Panc1 (cell line): ENCODE data around the gene CTXN1. TPM values are rescaled to one million over a fixed set of nuclear protein-coding genes. Genes with fewer than 3 reads are reported as not detected.
A peak's percentile ranks its signal among the peaks of the same experiment; 100 is the strongest.
"Not testable (repeated sequence)": the region's sequence is repeated elsewhere in the genome, so short reads cannot be mapped to it uniquely, and the experiment has no call there.

Experiments
- ATAC-seq: fragments of 200-7000 bp; cut with Tn5 transposase; 2 replicates; pipeline ENCODE4 v1.9.1; 2020; ENCODE audit warnings: mild to moderate bottlenecking, moderate library complexity
- BruUV-seq: library from RNA; stranded (reverse); fragments of 400-500 nt; replicated peaks from 2 replicates; lab custom pipeline; 2021; lab: Mats Ljungman, UMichigan
- CTCF ChIA-PET: fragments of 300-600 bp; sonication (Branson Sonifier 250); formaldehyde crosslinking; loops from one replicate; lab custom pipeline; 2022; ENCODE audit warnings: antibody characterized with exemption; lab: Charles Lee
- POLR2A ChIA-PET: fragments of 300-600 bp; sonication (Branson Sonifier 250); formaldehyde crosslinking; loops from one replicate; lab custom pipeline; 2022; ENCODE audit warnings: antibody characterized with exemption; lab: Charles Lee
- DNase-seq: peaks from one replicate; pipeline ENCODE4 v3.0.0-alpha.2; 2010; ENCODE audit warnings: low read depth, low spot score
- H3K27ac ChIP-seq: 2 replicates; pipeline ENCODE4 v1.5.1; 2011; ENCODE audit warnings: mild to moderate bottlenecking, low read length, inconsistent platforms
- H3K27me3 ChIP-seq: fragments of 200-500 bp; sonication (Bioruptor generic); 2 replicates; pipeline ENCODE4 v1.6.0; 2014; ENCODE audit warnings: low read length, inconsistent platforms; ENCODE audit not compliant: control insufficient read depth, insufficient read depth
- H3K36me3 ChIP-seq: fragments of 200-500 bp; sonication (Bioruptor generic); 2 replicates; pipeline ENCODE4 v1.5.1; 2014; ENCODE audit warnings: inconsistent platforms, mild to moderate bottlenecking, low read length, moderate library complexity; ENCODE audit not compliant: control insufficient read depth, insufficient read depth
- H3K4me1 ChIP-seq: 2 replicates; pipeline ENCODE4 v1.5.1; 2011; ENCODE audit warnings: inconsistent platforms, mild to moderate bottlenecking, low read length, moderate library complexity; ENCODE audit not compliant: control insufficient read depth, insufficient read depth
- H3K4me3 ChIP-seq, 2 experiments: 2 replicates each; pipeline ENCODE4 v1.5.1; 2011 to 2012; ENCODE audit warnings: low read depth in 2 of 2, low read length in 2 of 2, mild to moderate bottlenecking in 2 of 2, inconsistent platforms in 1 of 2, moderate library complexity in 1 of 2
- H3K9me3 ChIP-seq: fragments of 200-500 bp; sonication (Bioruptor generic); 2 replicates; pipeline ENCODE4 v1.5.1; 2014; ENCODE audit warnings: low read depth, mild to moderate bottlenecking, inconsistent platforms, low read length, moderate library complexity; ENCODE audit not compliant: control insufficient read depth, insufficient read depth
- POLR2AphosphoS5 ChIP-seq: IDR thresholded peaks from 2 replicates; pipeline ENCODE4 v1.6.1; 2012; ENCODE audit warnings: mild to moderate bottlenecking, low read depth, low read length, moderate library complexity
- SIN3A ChIP-seq: IDR thresholded peaks from 2 replicates; pipeline ENCODE4 v1.6.1; 2012; ENCODE audit warnings: low read depth, mild to moderate bottlenecking, low read length, moderate library complexity, borderline replicate concordance; ENCODE audit not compliant: insufficient read depth
- TCF7L2 ChIP-seq: IDR thresholded peaks from 2 replicates; pipeline ENCODE4 v1.6.1; 2011; ENCODE audit warnings: mild to moderate bottlenecking, low read depth, low read length, inconsistent platforms
- in situ Hi-C: cut with HindIII; loops from 2 replicates; pipeline ENCODE4 v1.10.0; 2016; ENCODE audit warnings: low sequenced_read_pairs, low pct_unique_long_range_greater_than_20kb
- intact Hi-C: fragments of 100-400 bp; cut with micrococcal nuclease; formaldehyde crosslinking; loops from one replicate; pipeline ENCODE4 v1.10.0; 2022; ENCODE audit not compliant: unreplicated experiment
- total RNA-seq: library from RNA; stranded (reverse); gene quantifications from one replicate; pipeline ENCODE4 v1.2.1, GENCODE V29; 2021; ENCODE audit not compliant: unreplicated experiment
- TF ChIP-seq, protein P1 (sequence below): fragments of 450-650 bp; IDR thresholded peaks from 2 replicates; pipeline ENCODE4 v1.5.1; 2017; ENCODE audit warnings: mild to moderate bottlenecking
- TF ChIP-seq, protein P2 (sequence below), 2 experiments: IDR thresholded peaks; 2 replicates each; pipeline ENCODE4 v1.6.1; 2011 to 2012; ENCODE audit warnings: low read depth in 2 of 2, control low read depth in 1 of 2, low read length in 1 of 2, mild to moderate bottlenecking in 1 of 2, moderate library complexity in 1 of 2; ENCODE audit not compliant: insufficient read depth in 1 of 2

Gene CTXN1
- total RNA-seq, 1 experiment from 2014 or later = 89.4 TPM

DNA sequence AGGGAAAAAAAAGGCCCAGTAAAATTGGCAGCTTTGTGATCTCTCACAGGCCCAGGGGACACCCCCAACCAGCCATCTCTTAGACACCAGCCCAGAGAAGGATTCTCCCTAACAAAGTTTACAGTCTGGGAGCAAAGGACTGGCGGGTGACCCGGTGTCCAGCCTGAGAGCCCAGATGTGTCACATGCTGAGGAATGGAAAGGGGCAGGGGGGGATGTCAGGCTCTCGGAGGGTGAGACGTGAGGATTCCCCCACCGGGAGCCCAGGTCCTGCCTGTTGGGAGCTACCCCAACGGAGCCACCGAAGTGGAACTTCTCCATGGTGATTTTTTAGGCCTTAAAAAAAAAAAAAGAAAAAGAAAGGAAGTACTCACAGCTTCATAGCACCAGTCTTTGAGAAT is 4.8 kb upstream of the CTXN1 start:
- POLR2A ChIA-PET = interaction anchor here (1.2 kb wide), 1 partner anchor 13 kb away, joined by 3 read pairs; the partner anchor contains the start of gene TIMM44
- no peak for TF ChIP-seq TCF7L2
- TF ChIP-seq, protein P1, sequence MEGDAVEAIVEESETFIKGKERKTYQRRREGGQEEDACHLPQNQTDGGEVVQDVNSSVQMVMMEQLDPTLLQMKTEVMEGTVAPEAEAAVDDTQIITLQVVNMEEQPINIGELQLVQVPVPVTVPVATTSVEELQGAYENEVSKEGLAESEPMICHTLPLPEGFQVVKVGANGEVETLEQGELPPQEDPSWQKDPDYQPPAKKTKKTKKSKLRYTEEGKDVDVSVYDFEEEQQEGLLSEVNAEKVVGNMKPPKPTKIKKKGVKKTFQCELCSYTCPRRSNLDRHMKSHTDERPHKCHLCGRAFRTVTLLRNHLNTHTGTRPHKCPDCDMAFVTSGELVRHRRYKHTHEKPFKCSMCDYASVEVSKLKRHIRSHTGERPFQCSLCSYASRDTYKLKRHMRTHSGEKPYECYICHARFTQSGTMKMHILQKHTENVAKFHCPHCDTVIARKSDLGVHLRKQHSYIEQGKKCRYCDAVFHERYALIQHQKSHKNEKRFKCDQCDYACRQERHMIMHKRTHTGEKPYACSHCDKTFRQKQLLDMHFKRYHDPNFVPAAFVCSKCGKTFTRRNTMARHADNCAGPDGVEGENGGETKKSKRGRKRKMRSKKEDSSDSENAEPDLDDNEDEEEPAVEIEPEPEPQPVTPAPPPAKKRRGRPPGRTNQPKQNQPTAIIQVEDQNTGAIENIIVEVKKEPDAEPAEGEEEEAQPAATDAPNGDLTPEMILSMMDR = no peak
- peaks cover 44% of the 10 kb centered on the region for H3K4me1 ChIP-seq
- in situ Hi-C loops = no loop called here
- no peaks in the 10 kb centered on the region for H3K9me3 ChIP-seq
- ATAC-seq (no peak), DNase-seq (no peak)
- intact Hi-C loops = no loop called here
- no TSS peak for BruUV-seq
- CTCF ChIA-PET = interaction anchor here (0.7 kb wide), 2 partner anchors 11 to 130 kb away, joined by 3 read pairs; no protein-coding TSS in a partner anchor
- H3K27ac ChIP-seq = peak overlapping the region; percentile 23; the same call in 1 of the 2 replicates
- no peaks in the 10 kb centered on the region; the same call in 1 of the 2 replicates for H3K36me3 ChIP-seq
- H3K4me3 ChIP-seq = no peak overlapping the region
- H3K27me3 ChIP-seq = no peaks in the 10 kb centered on the region

DNA sequence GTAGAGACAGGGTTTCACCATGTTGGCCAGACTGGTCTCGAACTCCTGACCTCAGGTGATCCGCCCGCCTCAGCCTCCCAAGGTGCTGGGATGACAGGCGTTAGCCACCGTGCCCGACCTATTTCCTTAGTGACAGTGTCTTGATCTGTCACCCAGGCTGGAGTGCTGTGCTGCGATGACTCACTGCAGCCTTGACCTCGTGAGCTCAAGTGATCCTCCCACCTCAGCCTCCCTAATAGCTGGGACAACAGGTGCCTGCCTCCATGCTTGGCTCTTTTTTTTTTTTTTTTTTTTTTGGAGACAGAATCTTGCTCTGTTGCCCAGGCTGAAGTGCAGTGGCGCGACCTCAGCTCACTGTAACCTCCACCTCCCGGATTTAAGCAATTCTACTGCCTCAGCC is 4.1 kb upstream of the CTXN1 start:
- DNase-seq, ATAC-seq, H3K9me3 ChIP-seq, H3K27me3 ChIP-seq, H3K36me3 ChIP-seq, BruUV-seq, H3K4me3 ChIP-seq, in situ Hi-C loops, intact Hi-C loops: not testable (repeated sequence)
- H3K4me1 ChIP-seq = peaks cover 44% of the 10 kb centered on the region
- H3K27ac ChIP-seq = peak overlapping the region; percentile 23; the same call in 1 of the 2 replicates
- ChIA-PET CTCF (interaction anchor here (0.7 kb wide), 1 partner anchor 47 kb away, joined by 3 read pairs; no protein-coding TSS in a partner anchor), POLR2A (interaction anchor here (1.2 kb wide), 1 partner anchor 14 kb away, joined by 3 read pairs; the partner anchor contains the start of gene TIMM44)

DNA sequence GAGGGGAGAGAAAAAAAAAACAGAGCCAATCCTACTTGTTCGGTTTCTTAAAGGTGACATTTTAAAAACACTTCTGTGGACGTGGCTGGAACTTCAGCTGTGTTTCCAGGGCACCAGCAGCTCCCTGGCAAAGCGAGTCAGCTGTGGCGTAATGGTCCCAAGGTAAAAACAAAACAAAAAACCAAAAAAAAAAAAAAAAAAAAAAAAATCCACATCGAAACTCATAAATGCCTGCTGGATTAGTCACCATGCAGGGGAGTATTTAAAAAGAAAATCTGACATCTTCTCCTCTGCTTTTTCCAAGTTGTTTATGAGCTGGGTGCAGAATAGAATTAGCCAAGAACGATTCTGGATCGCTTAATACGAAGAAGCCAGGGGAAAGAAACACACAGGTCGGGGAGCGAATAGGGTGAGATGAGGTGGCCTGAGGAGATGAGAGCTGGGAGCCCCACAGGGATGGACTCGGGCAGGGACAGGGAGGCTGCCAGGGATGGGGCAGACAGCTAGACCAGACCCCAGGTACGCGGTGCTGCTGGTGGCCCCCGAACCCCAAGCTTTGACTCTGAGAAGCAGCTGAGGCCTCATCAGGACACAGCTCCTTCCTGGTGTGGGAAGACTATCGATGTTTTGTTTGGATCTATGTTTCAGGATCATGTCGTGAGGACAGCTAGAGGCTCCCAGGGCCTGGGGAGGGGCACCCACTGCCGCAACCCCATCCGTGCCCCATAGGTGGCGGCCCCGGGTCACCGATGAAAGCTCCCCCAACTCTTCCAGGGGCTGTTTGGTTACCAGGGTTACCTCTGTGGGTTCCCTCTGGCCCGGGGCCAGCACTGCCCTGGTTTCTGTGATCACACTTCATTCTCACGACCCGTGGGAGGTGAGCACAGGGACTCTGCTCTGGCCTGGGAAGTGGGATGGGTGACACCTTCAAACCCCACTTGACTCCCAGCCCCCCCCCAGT is 3.1 kb upstream of the CTXN1 start:
- TF ChIP-seq, protein P1 = peak; percentile 62
- TF ChIP-seq, protein P2, sequence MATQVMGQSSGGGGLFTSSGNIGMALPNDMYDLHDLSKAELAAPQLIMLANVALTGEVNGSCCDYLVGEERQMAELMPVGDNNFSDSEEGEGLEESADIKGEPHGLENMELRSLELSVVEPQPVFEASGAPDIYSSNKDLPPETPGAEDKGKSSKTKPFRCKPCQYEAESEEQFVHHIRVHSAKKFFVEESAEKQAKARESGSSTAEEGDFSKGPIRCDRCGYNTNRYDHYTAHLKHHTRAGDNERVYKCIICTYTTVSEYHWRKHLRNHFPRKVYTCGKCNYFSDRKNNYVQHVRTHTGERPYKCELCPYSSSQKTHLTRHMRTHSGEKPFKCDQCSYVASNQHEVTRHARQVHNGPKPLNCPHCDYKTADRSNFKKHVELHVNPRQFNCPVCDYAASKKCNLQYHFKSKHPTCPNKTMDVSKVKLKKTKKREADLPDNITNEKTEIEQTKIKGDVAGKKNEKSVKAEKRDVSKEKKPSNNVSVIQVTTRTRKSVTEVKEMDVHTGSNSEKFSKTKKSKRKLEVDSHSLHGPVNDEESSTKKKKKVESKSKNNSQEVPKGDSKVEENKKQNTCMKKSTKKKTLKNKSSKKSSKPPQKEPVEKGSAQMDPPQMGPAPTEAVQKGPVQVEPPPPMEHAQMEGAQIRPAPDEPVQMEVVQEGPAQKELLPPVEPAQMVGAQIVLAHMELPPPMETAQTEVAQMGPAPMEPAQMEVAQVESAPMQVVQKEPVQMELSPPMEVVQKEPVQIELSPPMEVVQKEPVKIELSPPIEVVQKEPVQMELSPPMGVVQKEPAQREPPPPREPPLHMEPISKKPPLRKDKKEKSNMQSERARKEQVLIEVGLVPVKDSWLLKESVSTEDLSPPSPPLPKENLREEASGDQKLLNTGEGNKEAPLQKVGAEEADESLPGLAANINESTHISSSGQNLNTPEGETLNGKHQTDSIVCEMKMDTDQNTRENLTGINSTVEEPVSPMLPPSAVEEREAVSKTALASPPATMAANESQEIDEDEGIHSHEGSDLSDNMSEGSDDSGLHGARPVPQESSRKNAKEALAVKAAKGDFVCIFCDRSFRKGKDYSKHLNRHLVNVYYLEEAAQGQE (IDR thresholded peaks at IDR 0.05; ENCODE audit: insufficient read depth in 1 of 2, low read depth in 2 of 2, low read length in 1 of 2) = no peak
- TF ChIP-seq TCF7L2 (no peak), SIN3A (no peak), POLR2AphosphoS5 (peak; percentile 37; the same call in 1 of the 2 replicates)
- intact Hi-C loops = no loop called here
- CTCF ChIA-PET = interaction anchor here (0.5 to 0.9 kb wide), 5 partner anchors 9 to 252 kb away, joined by 3 to 13 read pairs (median 7); partner anchors contain the start of gene SNAPC2
- peaks cover 45% of the 10 kb centered on the region for H3K4me1 ChIP-seq
- in situ Hi-C loops = no loop called here
- DNase-seq = no peak
- peak overlapping the region; percentile 82 for H3K27ac ChIP-seq
- no peaks in the 10 kb centered on the region for H3K27me3 ChIP-seq
- no peaks in the 10 kb centered on the region; the same call in 1 of the 2 replicates for H3K36me3 ChIP-seq
- POLR2A ChIA-PET = interaction anchor here (0.6 to 0.7 kb wide), 2 partner anchors 15 to 59 kb away, joined by 3 to 11 read pairs; partner anchors contain the start of gene TIMM44
- TSS peak; percentile 71 for BruUV-seq
- ATAC-seq = peak; percentile 13; the same call in 1 of the 2 replicates
- no peak overlapping the region for H3K4me3 ChIP-seq
- no peaks in the 10 kb centered on the region for H3K9me3 ChIP-seq
